Activated CD4-positive, CD25-positive, alpha-beta regulatory T cell treated with anti-CD3 and anti-CD28 coated beads, Interleukin-2, amount 50 U/mL, for 16 hours (primary cell): ENCODE results near the gene PIK3C2G.

Source experiments
- DNase-seq: peaks from one replicate; pipeline ENCODE4 v3.0.0-alpha.2; 2020; ENCODE audit warnings: low read depth, low spot score

The PIK3C2G gene

GRCh38 chr12:18552829-18553228 is 291.5 kb downstream of the PIK3C2G start:
- DNase-seq = no peak

GRCh38 chr12:18556161-18556560 is 294.8 kb downstream of the PIK3C2G start:
- no peak for DNase-seq

- no peak for DNase-seq
These were observed 297.9 kb downstream of the PIK3C2G start for GRCh38 chr12:18559242-18559641.

GRCh38 chr12:18562531-18562930 is 301.2 kb downstream of the PIK3C2G start:
- no peak for DNase-seq

- DNase-seq = no peak
These were observed 303.0 kb downstream of the PIK3C2G start for GRCh38 chr12:18564306-18564705.

- no peak for DNase-seq
These were observed 306.5 kb downstream of the PIK3C2G start for GRCh38 chr12:18567787-18568186.

- DNase-seq = no peak
These were observed 309.2 kb downstream of the PIK3C2G start for GRCh38 chr12:18570543-18570942.

GRCh38 chr12:18576104-18576626 is 314.8 kb downstream of the PIK3C2G start:
- DNase-seq = no peak

GRCh38 chr12:18576648-18577047 is 315.3 kb downstream of the PIK3C2G start:
- no peak for DNase-seq

GRCh38 chr12:18578191-18578590 is 316.9 kb downstream of the PIK3C2G start:
- DNase-seq = no peak

- DNase-seq = no peak
These were observed 319.0 kb downstream of the PIK3C2G start for GRCh38 chr12:18580291-18580690.

- DNase-seq = no peak
These were observed 319.4 kb downstream of the PIK3C2G start for GRCh38 chr12:18580706-18581105.

GRCh38 chr12:18581232-18581962 is 320.1 kb downstream of the PIK3C2G start:
- no peak for DNase-seq

- no peak for DNase-seq
These were observed 322.3 kb downstream of the PIK3C2G start for GRCh38 chr12:18583655-18584054.

- no peak for DNase-seq
These were observed 325.3 kb downstream of the PIK3C2G start for GRCh38 chr12:18586581-18586980.

GRCh38 chr12:18589316-18589715 is 328.0 kb downstream of the PIK3C2G start:
- no peak for DNase-seq

GRCh38 chr12:18591473-18591872 is 330.2 kb downstream of the PIK3C2G start:
- DNase-seq = no peak

GRCh38 chr12:18595412-18595811 is 334.1 kb downstream of the PIK3C2G start:
- DNase-seq = no peak

GRCh38 chr12:18601962-18602361 is 340.6 kb downstream of the PIK3C2G start:
- no peak for DNase-seq

- DNase-seq = no peak
These were observed 351.7 kb downstream of the PIK3C2G start for GRCh38 chr12:18612971-18613370.

GRCh38 chr12:18620986-18621385 is 359.7 kb downstream of the PIK3C2G start:
- no peak for DNase-seq

GRCh38 chr12:18629445-18629844 is 368.1 kb downstream of the PIK3C2G start:
- DNase-seq = no peak

- DNase-seq = no peak
These were observed 368.6 kb downstream of the PIK3C2G start for GRCh38 chr12:18629916-18630315.

GRCh38 chr12:18631339-18631738 is 370.0 kb downstream of the PIK3C2G start:
- DNase-seq = no peak
